Stimulated activated CD4-positive, alpha-beta T cell treated with anti-CD3 and anti-CD28 coated beads, Interleukin-4, amount 100 ng/mL, for 24 hours (primary cell): ENCODE measurements around the gene HDGFL1.

ENCODE experiments used
- DNase-seq: peaks from one replicate; pipeline ENCODE4 v3.0.0-alpha.2; 2020

HDGFL1 gene

GRCh38 chr6:22593895-22594294, 24.5 kb downstream of the HDGFL1 start:
- no peak for DNase-seq

- no peak for DNase-seq
Measured at GRCh38 chr6:22596011-22596410, 26.6 kb downstream of the HDGFL1 start.

- no peak for DNase-seq
Measured at GRCh38 chr6:22598339-22598738, 29.0 kb downstream of the HDGFL1 start.

GRCh38 chr6:22600059-22600458, 30.7 kb downstream of the HDGFL1 start:
- no peak for DNase-seq

- DNase-seq, result no peak
Measured at GRCh38 chr6:22601984-22602383, 32.6 kb downstream of the HDGFL1 start.

GRCh38 chr6:22605736-22606135, 36.4 kb downstream of the HDGFL1 start:
- no peak for DNase-seq

- DNase-seq, result no peak
Measured at GRCh38 chr6:22610127-22610526, 40.8 kb downstream of the HDGFL1 start.

GRCh38 chr6:22612236-22612635, 42.9 kb downstream of the HDGFL1 start:
- DNase-seq, result no peak

- no peak for DNase-seq
Measured at GRCh38 chr6:22613051-22613450, 43.7 kb downstream of the HDGFL1 start.

GRCh38 chr6:22613695-22614094, 44.3 kb downstream of the HDGFL1 start:
- DNase-seq, result no peak

- no peak for DNase-seq
Measured at GRCh38 chr6:22614547-22614946, 45.2 kb downstream of the HDGFL1 start.

- DNase-seq, result no peak
Measured at GRCh38 chr6:22621028-22621427, 51.7 kb downstream of the HDGFL1 start.
